Prostate gland (tissue), 2 donors: Measurements from ENCODE around the gene ACVR2A. TPM values are rescaled to one million over a fixed set of nuclear protein-coding genes. Genes with fewer than 3 reads are reported as not detected.

Experiments
- DNase-seq: peaks from one replicate; pipeline ENCODE4 v3.0.0-alpha.2; 2019; ENCODE audit warnings: low spot score
- H3K27ac ChIP-seq, 2 donors: fragments of 200-600 bp; sonication (generic); 2 replicates each; pipeline ENCODE4 v1.5.1; 2017 to 2019
- H3K27me3 ChIP-seq: fragments of 200-600 bp; sonication (generic); replicated peaks from 2 replicates; pipeline ENCODE4 v1.5.1; 2019; ENCODE audit not compliant: insufficient read depth
- H3K36me3 ChIP-seq, 2 donors: fragments of 200-600 bp; sonication (generic); 1 replicate in 1 of 2; 2 replicates in 1 of 2; pipeline versions ENCODE4 v1.5.1 to v1.8.1; 2017 to 2019
- H3K4me1 ChIP-seq: fragments of 200-600 bp; sonication (generic); replicated peaks from 2 replicates; pipeline ENCODE4 v1.5.1; 2019
- H3K4me3 ChIP-seq, 2 donors: fragments of 200-600 bp; sonication (generic); 2 replicates each; pipeline ENCODE4 v1.5.1; 2017 to 2019
- H3K9me3 ChIP-seq: fragments of 200-600 bp; sonication (generic); 2 replicates; pipeline ENCODE4 v1.5.1; 2017
- POLR2A ChIP-seq: fragments of 450-650 bp; IDR thresholded peaks from one replicate; pipeline ENCODE4 v1.6.1; 2016; ENCODE audit warnings: antibody characterized with exemption, mild to moderate bottlenecking
- POLR2AphosphoS5 ChIP-seq: sonication (generic); formaldehyde crosslinking; IDR thresholded peaks from one replicate; pipeline ENCODE4 v1.6.1; 2017; ENCODE audit warnings: antibody characterized with exemption
- whole genome bisulfite sequencing: methylation state at CpG from one replicate; pipeline ENCODE4 v1.1.5; 2018; 5-methylcytosine and 5-hydroxymethylcytosine counted together
- intact Hi-C: fragments of 100-400 bp; cut with DNase I; formaldehyde crosslinking; loops from one replicate; pipeline ENCODE4 v1.14.2; 2022
- small RNA-seq, 2 donors: library from RNA; depleted of rRNA; stranded (forward); fragments of <200 nt; gene quantifications; one replicate each; pipeline ENCODE3, GENCODE V24; 2016
- total RNA-seq, 2 donors: library from RNA; depleted of rRNA; stranded (reverse); fragments of >200 nt; gene quantifications; one replicate each; pipeline ENCODE4 v1.1.0, GENCODE V29; 2016
- TF ChIP-seq, protein P1 (sequence below), 4 experiments: fragments of 200-600 bp in 2 of 4; fragments of 450-650 bp in 2 of 4; sonication (generic) in 2 of 4; IDR thresholded peaks; 1 replicate in 3 of 4; 2 replicates in 1 of 4; pipeline ENCODE4 v1.5.1; 2016 to 2019; ENCODE audit warnings: antibody characterized with exemption in 4 of 4, mild to moderate bottlenecking in 2 of 4, moderate library complexity in 2 of 4

ACVR2A gene
- total RNA-seq, 2 donors from 2014 or later, result 18.3 to 25.8 TPM

DNA sequence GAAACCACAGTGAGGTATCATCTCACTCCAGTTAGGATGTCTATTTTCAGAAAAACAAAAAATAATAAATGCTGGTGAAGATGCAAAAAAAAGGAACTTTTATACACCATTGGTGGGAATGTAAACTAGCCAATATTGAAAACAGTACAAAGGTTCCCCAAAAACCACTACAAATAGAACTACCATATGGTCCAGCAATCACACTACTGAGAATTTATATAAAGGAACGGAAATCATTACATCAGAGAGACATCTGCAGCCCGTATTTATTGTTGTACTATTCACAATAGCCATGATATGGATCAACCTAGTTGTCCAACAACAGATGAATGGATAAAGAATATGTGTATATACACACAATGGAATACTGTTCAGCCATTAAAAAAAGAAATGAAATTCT is 123.7 kb downstream of the ACVR2A start:
- Histone ChIP-seq H3K27ac (no peak overlapping the region), H3K36me3 (no peaks in the 10 kb centered on the region), H3K9me3 (no peaks in the 10 kb centered on the region), H3K4me3 (no peak overlapping the region), H3K4me1 (no peaks in the 10 kb centered on the region), H3K27me3 (no peaks in the 10 kb centered on the region)
- 99% methylated on average over 2 of the region's 2 CpGs for WGBS
- TF ChIP-seq POLR2A (no peak), POLR2AphosphoS5 (no peak)
- TF ChIP-seq, protein P1, sequence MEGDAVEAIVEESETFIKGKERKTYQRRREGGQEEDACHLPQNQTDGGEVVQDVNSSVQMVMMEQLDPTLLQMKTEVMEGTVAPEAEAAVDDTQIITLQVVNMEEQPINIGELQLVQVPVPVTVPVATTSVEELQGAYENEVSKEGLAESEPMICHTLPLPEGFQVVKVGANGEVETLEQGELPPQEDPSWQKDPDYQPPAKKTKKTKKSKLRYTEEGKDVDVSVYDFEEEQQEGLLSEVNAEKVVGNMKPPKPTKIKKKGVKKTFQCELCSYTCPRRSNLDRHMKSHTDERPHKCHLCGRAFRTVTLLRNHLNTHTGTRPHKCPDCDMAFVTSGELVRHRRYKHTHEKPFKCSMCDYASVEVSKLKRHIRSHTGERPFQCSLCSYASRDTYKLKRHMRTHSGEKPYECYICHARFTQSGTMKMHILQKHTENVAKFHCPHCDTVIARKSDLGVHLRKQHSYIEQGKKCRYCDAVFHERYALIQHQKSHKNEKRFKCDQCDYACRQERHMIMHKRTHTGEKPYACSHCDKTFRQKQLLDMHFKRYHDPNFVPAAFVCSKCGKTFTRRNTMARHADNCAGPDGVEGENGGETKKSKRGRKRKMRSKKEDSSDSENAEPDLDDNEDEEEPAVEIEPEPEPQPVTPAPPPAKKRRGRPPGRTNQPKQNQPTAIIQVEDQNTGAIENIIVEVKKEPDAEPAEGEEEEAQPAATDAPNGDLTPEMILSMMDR (IDR thresholded peaks at IDR 0.05), result no peak
- intact Hi-C loops, result no loop called here
- DNase-seq, result no peak

DNA sequence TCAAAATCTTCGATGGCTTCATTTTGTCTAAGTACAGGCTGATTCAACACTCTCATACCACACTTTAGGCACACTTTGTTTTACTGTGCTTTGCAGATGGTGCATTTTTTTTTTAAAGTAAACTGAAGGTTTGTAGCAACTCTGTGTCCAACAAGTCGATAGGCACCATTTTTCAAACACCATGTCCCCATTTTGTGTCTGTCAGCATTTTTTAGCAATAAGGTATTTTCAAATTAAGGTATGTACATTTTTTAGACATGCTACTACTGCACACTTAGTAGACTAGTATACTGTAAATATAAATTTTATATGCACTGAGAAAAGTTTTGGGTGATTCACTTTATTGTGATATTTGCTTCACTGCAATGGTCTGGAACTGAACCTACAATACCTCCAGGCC is 131.3 kb downstream of the ACVR2A start:
- Histone ChIP-seq H3K36me3 (no peaks in the 10 kb centered on the region), H3K4me1 (no peaks in the 10 kb centered on the region), H3K9me3 (no peaks in the 10 kb centered on the region), H3K4me3 (no peak overlapping the region), H3K27me3 (no peaks in the 10 kb centered on the region), H3K27ac (no peak overlapping the region)
- no peak for TF ChIP-seq POLR2AphosphoS5
- TF ChIP-seq, protein P1 (IDR thresholded peaks at IDR 0.05), result no peak
- TF ChIP-seq POLR2A, result no peak
- 59% methylated on average over 2 of the region's 2 CpGs for WGBS
- intact Hi-C loops, result no loop called here
- DNase-seq, result no peak

DNA sequence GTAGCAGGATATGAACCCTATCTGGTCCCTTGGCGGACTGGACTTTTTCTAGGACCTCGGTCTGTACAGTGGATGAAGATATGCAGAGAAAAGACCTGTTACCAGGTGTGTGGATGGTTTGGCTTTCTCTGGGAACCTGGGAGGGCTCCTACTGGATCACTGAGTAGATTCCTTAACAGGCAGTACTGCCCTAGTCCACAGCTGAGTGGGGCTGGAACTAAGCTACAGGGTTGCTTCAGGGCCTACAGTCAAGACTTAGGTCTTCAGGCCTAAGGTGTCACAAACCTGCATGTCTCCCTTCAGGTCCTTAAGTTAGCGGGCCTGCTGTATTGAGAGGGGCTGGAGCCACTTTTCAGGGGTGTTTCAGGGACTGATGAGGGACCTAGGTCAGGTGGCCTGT is 132.8 kb downstream of the ACVR2A start:
- 100% methylated on average over 3 of the region's 3 CpGs for WGBS
- no peak overlapping the region for H3K4me3 ChIP-seq
- no peak for DNase-seq

More for the DNA sequence above, 132.8 kb downstream of the ACVR2A start:
- H3K36me3 ChIP-seq, result no peaks in the 10 kb centered on the region
- no peaks in the 10 kb centered on the region for H3K4me1 ChIP-seq
- H3K27ac ChIP-seq, result no peak overlapping the region
- H3K9me3 ChIP-seq, result no peaks in the 10 kb centered on the region
- H3K27me3 ChIP-seq, result no peaks in the 10 kb centered on the region
- intact Hi-C loops, result no loop called here
- TF ChIP-seq POLR2A (no peak), POLR2AphosphoS5 (no peak)
- TF ChIP-seq, protein P1 (IDR thresholded peaks at IDR 0.05), result no peak

Small RNAs within 50 kb of the gene (small RNA-seq; reads per million reads assigned to genes)
- gene RNU6-1275P, result 0 reads per million in 2 donors

Other genes starting within 250 kb of the ACVR2A start
- 10 to 100 TPM; 62.0 to 88.3 TPM for gene ORC4, start 175.7 kb downstream of the ACVR2A start, total RNA-seq
- gene MBD5, start 176.1 kb downstream of the ACVR2A start, total RNA-seq, result 10 to 100 TPM; 38.2 to 44.7 TPM